Measurements from ENCODE around the gene C1orf21. TPM values are rescaled to one million over a fixed set of nuclear protein-coding genes. Genes with fewer than 3 reads are reported as not detected.

The C1orf21 gene
- total and polyA plus RNA-seq, 8 donors, result 37.0 to 75.3 (median 47.3) TPM

DNA sequence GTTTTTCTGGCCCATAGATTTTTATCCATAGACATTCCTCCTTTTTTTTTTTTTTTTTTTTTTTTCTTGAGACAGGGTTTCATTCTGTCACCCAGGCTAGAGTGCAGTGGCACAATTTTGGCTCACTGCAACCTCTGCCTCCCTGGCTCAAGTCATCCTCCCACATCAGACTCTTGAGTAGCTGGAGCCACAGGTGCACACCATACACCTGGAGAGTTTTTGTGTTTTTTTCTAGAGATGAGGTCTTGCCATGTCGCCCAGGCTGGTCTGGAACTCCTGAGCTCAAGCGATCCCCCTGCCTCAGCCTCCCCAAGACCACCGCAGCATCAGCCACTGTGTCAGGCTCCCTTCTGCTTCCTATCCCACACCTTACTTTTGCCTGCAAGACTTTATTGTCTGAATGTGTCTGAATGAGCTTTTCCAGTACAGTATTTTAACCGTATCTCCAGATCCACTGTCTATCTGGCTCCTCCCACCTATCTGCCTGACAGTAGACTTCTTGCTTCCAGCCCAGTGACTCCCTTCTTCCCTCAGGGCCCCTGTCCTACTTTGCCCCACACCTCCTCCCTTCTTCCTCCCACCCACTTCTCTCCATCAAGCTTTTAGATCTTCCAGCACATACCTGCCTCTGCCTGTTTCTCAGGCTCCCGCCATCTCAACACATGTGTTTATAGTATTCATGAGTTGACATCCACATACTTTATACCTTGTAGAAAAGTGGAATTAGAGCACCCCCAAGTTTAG is 6.1 kb downstream of the C1orf21 start:
- intact Hi-C loops (cut with DNase I), result no loop called here

DNA sequence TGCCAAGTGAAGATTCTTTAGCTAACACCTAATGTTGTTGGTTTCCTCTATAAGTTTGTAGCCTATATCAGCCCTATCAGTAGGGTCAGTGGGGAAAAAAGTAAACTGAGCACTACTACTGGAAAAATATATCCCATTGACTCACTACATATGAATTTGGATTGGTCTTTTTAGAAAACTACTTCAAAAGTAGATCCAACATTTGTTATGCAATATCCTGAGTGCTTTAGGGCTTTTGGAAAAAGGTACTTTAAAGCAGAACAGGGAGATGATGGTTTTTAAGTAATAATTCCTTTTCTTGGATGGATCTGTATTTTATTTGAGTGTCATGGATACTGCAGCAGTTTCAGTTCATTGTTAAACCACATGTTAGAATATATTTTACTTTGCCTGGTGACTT is 7.1 kb downstream of the C1orf21 start:
- Histone ChIP-seq H3K27me3 (no peaks in the 10 kb centered on the region), H3K4me1 (peaks cover 3 to 23% of the 10 kb centered on the region in 2 donors), H3K4me3 (no peak overlapping the region), H3K36me3 (no peaks in the 10 kb centered on the region), H3K9me3 (no peaks in the 10 kb centered on the region), H3K27ac (peak overlapping the region; percentile 20 to 61)
- ATAC-seq (peak; percentile 55), DNase-seq (no peak)
- no peak for TF ChIP-seq CTCF (IDR thresholded peaks at IDR 0.05)
- intact Hi-C loops (cut with DNase I), result no loop called here

More for the DNA sequence above, 6.1 kb downstream of the C1orf21 start:
- TF ChIP-seq CTCF (IDR thresholded peaks at IDR 0.05), result no peak
- Histone ChIP-seq H3K27me3 (peaks cover 0 to 8% of the 10 kb centered on the region in 2 donors), H3K4me3 (no peak overlapping the region), H3K4me1 (peaks cover 3 to 32% of the 10 kb centered on the region in 2 donors), H3K9me3 (no peaks in the 10 kb centered on the region), H3K27ac (peak overlapping the region in 1 of 2 donors; percentile 20), H3K36me3 (no peaks in the 10 kb centered on the region)
- DNase-seq, result no peak
- no peak for ATAC-seq

DNA sequence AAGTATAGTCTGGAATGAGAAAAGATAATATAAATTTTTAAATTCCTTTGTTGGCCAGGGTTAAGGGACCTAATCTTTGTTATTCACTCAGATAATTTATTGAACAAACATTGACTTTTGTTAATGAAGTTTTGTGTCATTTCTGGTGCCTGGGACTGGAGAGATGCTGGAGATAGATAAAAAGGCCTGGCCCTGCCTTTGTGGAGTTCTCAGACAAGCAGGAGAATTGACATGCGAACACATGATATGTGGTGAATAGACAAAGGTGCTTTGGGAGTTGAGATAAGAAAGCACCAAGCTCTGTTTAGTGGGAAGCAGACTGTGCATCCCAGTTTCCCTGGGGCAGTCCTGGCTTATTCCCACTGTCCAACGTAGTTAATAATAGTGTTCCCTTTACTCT is 8.5 kb downstream of the C1orf21 start:
- Histone ChIP-seq H3K9me3 (no peaks in the 10 kb centered on the region), H3K4me3 (no peak overlapping the region), H3K27ac (no peak overlapping the region), H3K4me1 (peaks cover 3 to 10% of the 10 kb centered on the region in 2 donors), H3K27me3 (no peaks in the 10 kb centered on the region), H3K36me3 (no peaks in the 10 kb centered on the region)
- intact Hi-C loops (cut with DNase I), result no loop called here
- no peak for TF ChIP-seq CTCF (IDR thresholded peaks at IDR 0.05)
- ATAC-seq, result no peak
- DNase-seq, result no peak

DNA sequence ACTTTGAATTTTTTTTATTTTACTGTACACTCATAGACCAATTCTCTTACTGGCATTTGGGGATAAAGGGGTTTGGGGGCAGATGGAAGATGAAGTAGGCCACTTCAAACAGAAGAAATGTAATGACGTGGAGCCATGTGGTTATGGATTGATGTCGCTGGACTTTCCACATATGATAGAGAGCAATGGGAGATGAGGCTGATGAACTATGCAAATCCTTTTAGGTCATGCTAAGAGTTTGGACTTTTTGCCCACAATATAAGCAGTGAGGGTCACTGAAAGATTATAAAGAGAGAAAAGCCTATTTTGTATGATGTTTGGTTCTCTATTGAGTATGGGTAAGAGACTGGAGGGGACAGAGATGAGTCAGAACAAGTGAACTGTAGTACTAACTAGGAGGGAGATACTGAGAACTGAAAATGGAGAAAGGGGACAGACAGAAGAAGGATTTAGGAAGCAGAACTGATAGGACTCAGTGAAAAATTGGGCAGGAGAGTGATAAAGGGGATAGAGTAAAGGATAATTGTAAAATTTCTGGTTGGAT is 9.2 kb downstream of the C1orf21 start:
- ATAC-seq (no peak), DNase-seq (no peak)
- intact Hi-C loops (cut with DNase I), result no loop called here
- H3K4me3 ChIP-seq, result no peak overlapping the region
- no peak for TF ChIP-seq CTCF (IDR thresholded peaks at IDR 0.05)
- H3K36me3 ChIP-seq, result no peaks in the 10 kb centered on the region
- H3K27ac ChIP-seq, result no peak overlapping the region
- H3K9me3 ChIP-seq, result no peaks in the 10 kb centered on the region
- peaks cover 3 to 9% of the 10 kb centered on the region in 2 donors for H3K4me1 ChIP-seq
- H3K27me3 ChIP-seq, result no peaks in the 10 kb centered on the region

DNA sequence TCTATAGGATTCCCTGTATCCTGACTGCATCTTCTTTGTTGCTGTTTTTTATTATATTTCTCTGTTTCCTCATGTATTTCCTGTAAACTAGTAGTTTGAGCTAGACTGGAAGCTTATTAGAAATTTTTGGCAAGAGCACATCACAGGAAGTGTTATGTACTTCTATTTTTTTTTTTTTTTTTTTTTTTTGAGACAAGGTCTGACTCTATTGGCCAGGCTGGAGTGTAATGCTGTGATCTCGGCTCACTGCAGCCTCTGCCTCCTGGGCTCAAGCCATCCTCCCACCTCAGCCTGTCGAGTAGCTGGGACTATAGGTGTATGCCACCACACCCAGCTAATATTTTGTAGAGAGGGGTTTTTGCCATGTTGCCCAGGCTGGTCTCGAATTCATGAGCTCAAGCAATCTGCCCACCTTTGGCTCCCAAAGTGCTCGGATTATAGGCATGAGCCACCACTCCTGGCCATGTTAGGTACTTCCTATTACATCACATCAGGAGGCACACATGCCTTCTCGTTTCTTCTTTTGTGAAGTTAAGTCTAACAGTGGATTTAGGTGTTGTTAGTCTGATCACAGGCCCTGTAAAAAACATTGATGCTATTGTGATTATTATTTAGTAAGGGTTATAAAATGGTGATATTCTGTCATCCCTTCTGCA is 12.5 kb downstream of the C1orf21 start:
- ATAC-seq, result no peak

More for the DNA sequence above, 12.5 kb downstream of the C1orf21 start:
- intact Hi-C loops (cut with DNase I), result no loop called here
- no peaks in the 10 kb centered on the region for H3K27me3 ChIP-seq
- no peak overlapping the region for H3K27ac ChIP-seq
- no peak overlapping the region for H3K4me3 ChIP-seq
- no peaks in the 10 kb centered on the region for H3K9me3 ChIP-seq
- no peaks in the 10 kb centered on the region for H3K36me3 ChIP-seq
- DNase-seq, result no peak
- peaks cover 0 to under 1% of the 10 kb centered on the region in 2 donors for H3K4me1 ChIP-seq
- TF ChIP-seq CTCF (IDR thresholded peaks at IDR 0.05), result no peak

All from left lung (tissue), 10 donors.